HG03280 (cell line): ENCODE data around the gene DHX16.
"Not testable (repeated sequence)": the region's sequence is repeated elsewhere in the genome, so short reads cannot be mapped to it uniquely, and the experiment has no call there.

Experiments
- ATAC-seq: cut with Tn5 transposase; IDR thresholded peaks from one replicate; pipeline ENCODE4 v1.9.1; 2021; ENCODE audit warnings: mild to moderate bottlenecking, moderate library complexity; ENCODE audit not compliant: unreplicated experiment

DHX16 gene

DNA sequence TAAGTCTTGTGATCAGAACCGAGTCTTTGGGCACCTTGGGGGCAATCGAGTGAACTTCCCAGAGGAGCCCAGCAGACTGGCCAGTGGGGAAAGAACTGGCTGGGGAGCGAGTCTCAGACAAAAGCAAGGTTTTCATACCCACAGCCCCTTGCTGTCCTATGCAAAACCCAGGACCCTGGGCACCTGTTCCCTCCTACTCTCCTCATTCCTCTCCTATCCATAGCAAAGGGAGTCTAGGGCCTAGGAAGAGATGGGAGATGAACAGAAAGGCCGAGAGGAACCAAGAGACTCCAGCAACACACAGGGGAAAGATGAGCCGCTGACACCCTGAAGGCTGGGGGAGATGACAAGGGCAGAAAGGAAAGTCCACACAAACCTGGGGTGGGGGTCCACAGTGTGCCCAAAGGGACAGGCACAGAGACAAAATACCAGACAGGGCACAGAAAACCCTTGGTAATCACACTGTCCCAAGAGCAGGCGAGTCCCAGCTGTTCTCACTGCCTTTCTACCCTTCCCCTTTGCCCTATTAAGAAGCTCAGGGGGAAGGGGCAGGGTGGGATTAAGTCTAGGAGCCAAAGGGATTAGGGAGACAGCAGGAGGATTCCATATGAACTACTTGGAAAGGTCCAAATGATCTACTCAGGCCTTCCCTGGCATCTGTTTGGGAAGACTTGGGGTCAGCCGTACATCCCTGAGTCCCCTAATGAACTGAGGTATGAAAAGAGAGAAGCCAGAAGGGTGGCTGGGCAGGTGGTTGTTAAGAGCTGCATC, 7.1 kb upstream of the DHX16 start:
- no peak for ATAC-seq

DNA sequence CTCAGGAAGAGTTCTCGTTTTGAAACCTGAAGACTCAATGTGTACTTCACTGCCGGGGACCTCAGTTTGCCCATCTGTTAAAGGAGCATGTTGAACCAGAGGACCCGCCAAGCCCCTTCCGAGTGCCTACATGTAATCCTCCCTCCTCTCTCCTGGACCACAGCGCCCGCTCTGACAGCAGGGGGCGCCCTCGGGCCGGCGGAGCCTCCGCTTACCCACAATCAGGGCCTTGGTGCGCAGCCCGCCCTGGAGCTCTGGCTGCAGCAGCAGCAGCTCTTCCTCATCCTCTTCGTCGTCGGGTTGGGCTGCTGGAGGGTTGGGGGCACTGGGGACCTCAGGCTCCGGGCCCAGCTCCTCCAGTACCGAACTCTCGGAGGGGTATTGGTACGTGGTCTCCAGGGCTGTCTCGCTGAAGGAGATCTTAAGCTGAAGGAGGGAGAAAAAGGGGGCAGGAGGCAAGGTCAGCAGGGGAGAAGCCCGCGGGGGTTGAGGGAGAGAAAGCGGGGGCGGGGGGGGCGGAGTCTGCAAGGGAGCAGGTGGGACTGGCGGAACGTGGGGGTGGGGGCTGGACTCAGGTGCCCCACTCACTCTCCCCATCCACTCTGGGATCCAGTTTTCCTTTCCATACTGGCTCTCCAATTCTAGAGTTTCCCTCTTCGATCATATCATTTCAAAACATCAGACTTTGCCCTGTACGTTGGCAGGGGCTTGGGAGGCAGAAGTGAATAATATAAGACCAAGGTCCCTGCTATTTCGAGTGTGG, 6.3 kb upstream of the DHX16 start:
- ATAC-seq = peak; percentile 51

DNA sequence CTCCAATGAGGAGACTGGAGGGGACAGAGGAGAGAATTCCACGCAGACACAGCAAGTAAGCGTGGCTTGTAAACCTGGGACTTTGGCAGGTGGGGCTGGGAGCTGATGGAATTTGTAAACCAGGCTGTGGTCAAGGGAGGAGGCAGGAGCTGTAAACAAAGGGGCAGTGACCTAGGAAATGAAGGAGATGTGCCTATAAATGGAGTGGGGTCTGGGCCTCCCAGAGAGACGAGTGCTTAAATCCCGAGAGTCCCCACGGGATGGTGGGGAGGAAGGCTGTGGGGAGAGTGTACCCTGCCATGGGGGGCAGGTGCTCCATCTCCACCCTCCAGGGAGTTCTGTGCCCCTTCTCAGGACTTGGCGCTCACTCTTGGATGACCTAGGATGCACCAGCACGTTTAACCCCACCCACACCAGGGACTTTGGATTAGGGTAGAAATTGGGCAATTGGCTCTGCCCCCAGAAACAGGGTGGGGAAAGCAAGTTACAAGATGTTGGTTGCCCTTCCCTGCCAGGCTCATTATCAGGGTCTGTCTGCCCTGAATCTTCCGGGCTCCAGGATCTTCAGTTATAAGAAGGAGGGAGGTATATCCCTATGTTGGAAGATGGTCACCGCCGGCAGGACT, 4.0 kb upstream of the DHX16 start:
- no peak for ATAC-seq

DNA sequence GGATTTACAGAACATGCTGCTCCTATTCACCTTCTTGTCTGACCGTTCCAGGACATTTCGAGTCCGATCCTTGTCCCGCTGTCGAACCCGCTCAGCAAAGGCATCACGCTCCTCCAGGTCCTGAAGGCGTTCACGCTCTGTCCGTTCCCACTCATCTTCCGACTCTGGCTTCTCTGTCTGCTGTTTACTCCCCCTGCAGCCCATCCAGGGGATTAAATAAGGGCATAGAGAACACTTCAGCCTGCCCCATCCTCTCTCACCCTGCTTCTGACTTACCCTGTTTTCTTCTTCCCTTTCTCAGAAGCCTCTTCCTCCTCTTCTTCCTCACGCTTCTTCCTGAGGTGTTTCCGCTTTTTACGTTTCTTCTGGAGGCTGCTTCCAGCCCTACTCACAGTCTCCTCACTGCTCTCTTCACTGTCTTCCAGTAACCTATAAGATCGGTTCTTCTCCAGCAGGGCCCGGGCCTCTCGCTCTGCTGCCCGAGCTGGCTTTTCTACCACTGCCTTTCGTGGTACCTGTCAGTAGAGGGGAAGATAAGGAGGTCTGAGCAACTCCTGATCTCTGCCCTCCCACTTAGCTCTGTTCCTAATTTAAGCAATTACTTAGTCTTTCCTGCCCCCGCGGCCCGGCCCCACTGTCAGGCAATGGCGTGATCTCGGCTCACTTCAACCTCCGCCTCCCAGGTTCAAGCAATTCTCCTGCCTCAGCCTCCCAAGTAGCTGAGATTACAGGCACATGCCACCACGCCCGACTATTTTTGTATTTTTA, 1.9 kb downstream of the DHX16 start:
- ATAC-seq = no peak

DNA sequence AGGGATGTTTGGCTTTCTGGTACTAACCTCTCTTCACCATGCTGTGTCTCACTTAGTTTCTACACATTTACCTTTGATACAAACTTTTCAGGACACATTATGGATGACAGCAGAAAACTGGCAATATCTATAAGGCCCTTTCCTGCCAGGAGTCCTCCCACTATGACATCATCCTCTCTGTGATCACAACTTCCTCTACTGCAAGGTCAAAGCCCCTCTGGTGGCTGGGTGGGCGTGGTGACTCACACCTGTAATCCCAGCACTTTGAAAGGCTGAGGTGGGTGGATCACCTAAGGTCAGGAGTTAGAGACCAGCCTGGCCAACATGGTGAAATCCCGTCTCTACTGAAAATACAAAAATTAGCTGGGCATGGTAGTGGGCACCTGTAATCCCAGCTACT, 6.5 kb downstream of the DHX16 start:
- ATAC-seq = not testable (repeated sequence)

DNA sequence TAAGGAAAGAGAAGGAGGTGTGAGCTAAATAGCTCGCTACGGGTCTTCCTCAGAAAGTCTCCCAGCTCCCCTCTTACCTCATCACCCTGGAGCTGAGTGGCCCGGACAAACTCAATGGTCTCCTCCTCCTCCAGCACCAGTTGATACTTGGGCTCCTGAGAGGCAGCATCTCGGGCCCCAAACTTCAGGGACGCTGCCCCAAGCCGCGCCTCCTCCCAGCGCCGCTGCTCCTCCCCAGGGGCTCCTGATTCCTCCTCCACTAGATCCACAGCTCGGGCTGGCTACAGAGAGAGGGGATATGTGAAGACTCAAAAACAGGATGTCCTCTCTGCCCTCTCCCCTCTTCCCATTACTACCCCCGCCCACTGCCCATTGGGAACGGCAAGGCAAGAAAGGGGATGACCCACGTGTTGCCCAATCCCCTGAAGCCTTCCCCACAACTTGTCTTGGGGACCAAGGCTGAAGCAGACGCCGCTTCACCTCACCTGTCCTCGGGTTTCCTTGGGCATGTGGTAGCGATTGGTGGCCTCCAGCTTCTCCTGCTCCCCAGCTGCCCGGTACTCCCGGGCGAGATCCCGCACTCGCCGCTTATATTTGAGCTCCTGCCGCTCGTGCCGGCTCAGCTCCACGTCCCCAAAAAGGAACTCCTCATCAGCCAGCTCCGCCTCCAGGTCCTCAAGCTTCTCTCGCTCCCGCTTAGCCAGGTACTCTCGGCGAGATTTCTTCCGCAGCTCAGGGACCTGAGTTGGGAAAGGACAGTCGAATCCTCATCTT, 7.6 kb downstream of the DHX16 start:
- no peak for ATAC-seq

DNA sequence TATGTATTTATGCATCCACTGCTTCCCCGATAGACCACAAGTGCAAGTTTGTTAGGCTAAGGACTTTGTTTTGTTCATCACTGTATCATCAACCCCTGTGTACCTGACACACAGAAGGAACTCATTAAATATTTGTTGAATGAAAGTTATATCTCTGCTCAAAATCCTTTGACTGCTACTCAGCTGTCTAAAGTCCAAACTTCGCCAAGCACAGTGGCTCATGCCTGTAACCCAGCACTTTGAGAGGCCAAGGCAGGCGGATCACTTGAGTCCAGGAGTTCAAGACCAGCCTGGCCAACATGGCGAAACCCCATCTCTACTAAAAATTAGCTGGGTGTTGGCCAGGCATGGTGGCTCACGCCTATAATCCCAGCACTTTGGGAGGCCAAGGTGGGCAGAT, 14.9 kb downstream of the DHX16 start:
- ATAC-seq = not testable (repeated sequence)

DNA sequence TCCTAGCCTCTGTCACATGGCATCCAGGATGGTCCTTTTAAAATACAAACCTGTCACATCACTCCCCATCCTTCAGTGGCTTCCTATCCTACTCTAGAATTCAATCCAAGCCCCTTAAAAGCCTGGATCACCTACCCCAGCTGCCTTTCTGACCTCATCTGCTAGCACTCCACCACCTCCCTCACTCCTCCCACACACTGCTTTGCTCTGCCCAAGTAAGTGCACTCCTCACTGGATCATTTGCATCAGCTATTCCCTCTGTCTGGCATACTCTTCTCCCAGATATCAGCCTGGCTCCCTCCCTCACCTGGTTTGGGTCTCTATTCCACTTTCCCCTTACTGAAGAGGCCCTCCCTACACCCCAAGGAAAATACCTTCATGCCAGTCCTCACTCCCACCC, 15.4 kb downstream of the DHX16 start:
- ATAC-seq = no peak

DNA sequence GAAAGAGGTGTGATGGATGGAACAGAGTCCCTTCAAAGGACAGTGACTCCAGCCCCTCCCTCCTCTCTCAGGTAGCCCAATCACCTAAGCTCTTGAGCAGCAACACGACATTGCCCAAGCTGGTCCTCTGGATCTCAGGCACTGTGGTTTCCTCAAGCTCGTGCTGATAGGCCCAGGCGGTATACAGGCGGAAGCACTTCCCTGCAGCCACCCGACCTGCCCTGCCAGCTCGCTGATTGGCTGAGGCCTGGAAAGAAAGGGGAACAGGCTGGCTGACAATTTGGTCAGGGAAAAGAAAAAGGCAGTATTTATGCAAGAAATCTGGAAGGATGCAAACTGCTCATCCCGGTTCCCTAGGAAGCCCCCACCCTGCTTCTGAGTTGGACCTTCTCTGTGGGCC, 16.3 kb downstream of the DHX16 start:
- no peak for ATAC-seq

DNA sequence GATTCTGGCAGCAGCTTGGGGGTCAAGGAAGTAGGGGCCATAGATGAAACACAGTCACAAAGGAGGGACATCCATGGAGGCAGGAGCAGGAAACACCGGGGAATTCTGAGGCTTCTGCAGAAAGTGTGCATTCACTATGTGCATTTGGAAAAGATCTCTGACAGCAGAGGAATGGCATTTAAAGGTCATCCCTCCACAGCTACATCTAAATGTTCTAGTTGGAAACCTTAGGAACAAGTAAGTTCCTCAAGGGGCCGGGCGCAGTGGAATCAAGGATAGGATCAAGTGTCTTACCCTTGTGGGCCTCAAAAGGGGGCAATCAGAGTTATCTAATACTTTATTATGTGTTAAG, 17.1 kb downstream of the DHX16 start:
- no peak for ATAC-seq

DNA sequence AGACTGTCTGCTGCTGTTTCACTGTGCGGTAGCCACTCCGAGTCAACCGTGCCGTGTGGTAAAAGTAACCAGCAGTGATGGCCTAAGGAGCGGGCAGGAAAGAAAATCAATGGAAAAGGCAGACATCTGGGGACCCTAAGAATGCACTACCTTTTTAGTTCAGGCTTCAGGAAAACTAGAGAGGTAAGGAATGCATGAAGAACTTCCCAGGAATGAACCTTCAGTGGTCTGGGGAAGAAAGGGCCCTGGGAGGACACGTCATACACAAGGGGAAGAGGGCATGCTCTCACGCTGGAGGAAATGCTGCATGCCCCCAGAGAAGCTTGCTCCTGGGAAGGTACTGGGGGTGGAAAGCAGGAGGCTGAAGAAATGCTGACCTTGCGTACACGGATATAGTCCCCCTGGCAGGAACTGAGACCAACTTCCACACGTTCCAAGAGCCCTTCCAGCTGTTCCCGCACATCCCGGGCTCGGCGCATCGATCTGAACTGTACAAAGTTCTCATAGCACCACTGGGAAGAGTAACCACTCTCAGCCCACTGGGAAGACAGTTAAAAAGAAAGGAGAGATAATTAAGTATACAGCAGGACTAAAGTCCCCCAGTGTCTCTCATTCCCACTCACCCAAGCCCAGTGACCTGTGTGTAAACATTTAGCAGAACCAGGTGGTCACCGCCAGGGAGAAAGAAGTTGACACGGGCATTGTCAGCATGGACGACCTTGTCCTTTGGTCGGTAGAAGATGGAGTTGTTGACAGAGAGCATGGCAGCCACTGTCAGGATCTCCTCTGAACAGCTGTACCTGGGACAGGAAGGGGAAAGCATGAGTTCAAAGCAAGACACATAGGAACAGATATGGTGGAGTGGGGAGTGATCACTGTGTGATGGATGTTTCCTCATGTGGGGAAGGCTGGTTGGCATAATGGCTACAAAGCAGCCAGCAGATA, 17.7 kb downstream of the DHX16 start:
- ATAC-seq = no peak

DNA sequence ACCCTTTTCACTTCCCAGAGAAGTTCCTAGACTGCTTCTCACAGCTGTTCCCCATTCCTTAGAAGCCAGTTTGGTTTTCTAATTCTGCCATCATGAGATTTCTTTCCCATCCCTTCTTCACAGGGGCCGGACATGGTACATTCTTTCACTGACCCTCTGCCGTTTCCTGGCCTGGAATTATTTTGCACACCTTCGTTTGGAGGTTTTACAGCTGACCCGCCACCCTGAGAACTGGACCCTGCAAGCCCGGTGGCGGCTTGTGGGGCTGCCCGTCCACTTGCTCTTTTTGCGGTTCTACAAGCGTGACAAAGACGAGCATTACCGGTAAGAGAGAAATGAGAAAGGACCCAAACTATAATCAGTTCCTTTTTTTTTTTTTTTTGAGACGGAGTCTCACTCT, 21.7 kb downstream of the DHX16 start:
- ATAC-seq = no peak

DNA sequence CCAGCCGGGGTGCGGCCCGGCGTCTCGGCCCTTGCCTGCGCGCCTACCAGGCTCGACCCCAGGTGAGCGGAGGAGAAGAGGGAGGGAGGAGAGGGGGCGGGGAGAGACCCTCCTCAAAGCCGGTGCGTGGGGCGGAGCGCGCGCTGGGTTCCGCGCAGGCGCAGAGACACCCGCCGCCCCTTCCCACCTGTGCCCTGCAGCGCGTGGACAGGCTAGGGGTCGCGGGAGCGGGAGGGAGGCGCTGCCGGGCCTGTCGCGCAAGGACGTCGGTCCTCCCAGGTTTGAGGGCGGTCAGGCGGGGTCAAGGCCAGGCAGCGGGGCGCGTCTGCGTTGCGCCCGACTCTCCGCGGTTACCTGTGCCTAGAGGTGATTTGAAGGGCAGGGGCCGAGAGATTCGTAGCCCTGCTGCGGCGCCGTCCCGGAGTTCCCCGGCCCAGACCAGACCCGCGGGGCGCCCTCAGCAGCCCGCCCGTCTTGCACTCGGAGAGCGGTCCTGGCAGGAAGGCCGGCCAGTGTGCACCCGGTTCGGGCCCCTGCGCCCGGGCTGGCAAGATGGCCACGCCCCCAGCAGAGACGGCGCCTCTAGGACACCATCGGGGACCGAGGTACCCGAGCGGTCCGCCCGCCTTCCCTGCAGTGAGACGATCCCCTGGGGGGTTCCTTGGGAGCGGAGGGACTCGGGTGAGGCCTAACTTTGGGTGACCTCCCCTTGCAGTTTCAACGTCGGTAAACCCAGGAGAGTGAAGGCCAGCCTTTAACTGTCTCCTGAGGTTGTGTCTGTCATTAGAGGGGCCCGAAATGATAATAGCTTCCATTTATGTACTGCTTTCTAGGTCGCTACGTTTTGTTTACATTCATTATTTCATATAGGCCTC, 25.3 kb downstream of the DHX16 start:
- ATAC-seq = peak; percentile 67

DNA sequence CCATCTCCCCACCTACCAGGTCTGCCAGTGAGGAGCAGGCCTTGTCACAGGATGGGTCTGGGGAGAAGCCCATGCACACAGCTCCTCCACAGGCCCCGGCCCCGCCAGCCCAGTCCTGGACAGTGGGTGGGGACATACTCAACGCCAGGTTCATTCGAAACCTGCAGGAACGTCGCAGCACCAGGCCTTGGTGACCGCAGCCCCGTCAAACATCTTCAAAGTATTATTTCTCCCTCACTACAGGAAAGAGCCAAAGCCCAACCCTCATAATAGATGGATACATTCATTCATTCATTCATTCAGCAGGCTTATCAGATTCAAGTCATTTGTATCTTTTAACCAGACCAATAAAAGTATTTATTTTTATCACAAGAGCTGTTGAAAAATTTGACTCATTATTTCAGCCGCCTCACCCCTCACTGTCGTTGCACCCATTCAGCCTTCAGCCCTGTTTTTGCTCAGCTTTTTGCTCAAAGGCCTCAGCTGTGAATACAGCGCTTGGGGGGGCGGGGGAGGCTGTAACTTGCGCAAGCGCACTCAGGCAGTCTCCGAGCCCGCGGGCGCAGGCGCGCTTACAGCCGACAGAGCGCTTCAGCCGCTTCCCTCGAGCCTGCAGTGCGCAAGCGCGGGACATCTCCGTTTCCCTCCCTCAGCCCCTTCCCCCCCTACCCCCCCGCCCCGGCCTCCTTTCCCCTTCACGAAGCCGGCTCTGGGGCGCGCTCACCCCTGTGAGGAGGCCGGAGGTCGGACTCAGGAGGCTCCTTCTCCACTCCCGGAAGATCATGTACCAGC, 26.2 kb downstream of the DHX16 start, which contains the start of gene C6orf136:
Gene C6orf136, plus strand, starts transcription at position 684 of the 792 bp plus-strand sequence. Its CDS starts 99 bp downstream, at position 783.
- peak; percentile 64 for ATAC-seq

DNA sequence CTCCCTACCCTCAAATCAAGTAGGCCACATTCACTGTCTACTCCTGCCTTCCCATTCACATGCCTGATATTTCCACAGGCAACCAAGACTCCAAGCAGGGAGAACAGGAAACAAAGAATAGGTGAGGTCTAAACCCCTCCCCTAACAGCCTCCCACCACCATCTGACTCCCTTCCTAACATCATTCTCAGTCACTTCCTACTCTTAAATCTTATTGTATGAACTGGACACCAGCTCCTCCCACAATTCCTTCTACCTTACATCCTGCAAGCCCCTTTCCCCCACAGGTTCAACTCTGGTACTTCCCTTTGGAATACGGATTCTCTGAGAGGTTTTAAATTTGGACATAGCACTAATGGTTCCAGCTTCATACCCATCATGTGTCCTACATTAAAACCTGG, 26.8 kb downstream of the DHX16 start:
- no peak for ATAC-seq

DNA sequence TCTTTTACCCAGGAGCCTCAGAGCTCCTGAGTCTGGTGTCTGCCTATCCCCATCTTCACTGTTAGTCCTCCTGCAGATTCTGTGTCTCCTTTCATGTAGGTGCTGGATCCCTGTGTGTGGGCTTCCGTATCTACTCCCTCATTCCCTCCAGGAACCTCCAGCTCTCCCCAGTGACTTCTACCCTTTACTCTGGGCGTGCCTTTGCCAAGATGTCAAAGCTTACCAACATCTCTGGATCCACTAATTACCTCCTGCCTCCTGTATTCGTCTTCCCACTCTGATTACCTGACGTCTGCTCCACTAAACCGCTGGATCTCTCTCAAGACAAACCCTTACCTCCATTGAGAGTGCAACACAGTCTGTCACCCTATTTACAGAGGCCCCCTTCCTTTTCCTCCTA, 28.0 kb downstream of the DHX16 start:
- ATAC-seq = no peak

DNA sequence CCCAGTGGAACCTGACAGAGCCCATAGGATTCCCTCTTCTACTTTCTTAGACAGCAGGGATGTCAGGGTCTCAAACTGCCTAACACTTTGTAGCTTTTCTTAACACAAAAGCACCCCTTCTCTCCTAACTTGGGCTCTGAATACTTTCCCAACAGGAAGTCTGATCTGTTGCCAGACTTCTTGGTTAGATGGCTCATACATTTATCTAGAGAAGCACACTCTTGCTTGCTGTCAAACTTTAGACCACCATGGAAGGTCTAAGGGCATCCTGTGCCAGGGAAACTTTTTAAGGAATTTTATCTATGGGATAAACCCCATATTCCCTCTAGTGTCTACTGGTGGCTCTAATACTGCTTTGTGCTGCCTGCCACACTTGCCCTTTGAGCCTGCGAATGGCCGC, 29.1 kb downstream of the DHX16 start:
- ATAC-seq = no peak

DNA sequence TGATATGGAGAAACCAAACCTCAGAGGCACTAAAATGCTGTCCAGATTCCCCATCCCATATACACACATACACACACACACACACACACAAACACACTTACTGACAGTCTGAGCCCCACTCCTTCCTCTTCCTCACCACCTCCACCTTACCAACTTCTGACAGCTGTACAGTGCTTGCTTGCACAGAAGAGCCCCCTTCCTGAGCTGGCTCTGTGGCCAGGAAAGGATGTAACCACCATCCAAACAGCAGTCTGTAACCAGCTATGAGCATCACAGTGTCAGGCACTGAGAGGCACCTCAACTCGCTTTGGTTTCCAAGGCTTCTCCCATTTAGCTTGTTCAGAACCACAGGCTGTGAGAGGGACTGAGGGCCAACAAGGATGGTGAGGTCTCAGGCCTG, 31.8 kb downstream of the DHX16 start:
- no peak for ATAC-seq
